Brain microvascular endothelial cell (primary cell): ENCODE results near the gene TSPEAR.
"Not testable (repeated sequence)": the region's sequence is repeated elsewhere in the genome, so short reads cannot be mapped to it uniquely, and the experiment has no call there.

Experiments used
- DNase-seq: peaks from one replicate; pipeline ENCODE4 v3.0.0-alpha.2; 2020
- H3K27ac ChIP-seq: fragments of 250-450 bp; sonication (Bioruptor Pico); 2 replicates; pipeline ENCODE4 v1.5.1; 2020; ENCODE audit warnings: mild to moderate bottlenecking, moderate library complexity
- H3K27me3 ChIP-seq: fragments of 250-450 bp; sonication (Bioruptor Pico); replicated peaks from 2 replicates; pipeline ENCODE4 v1.5.1; 2020; ENCODE audit warnings: mild to moderate bottlenecking
- H3K36me3 ChIP-seq: fragments of 250-450 bp; sonication (Bioruptor Pico); replicated peaks from 2 replicates; pipeline ENCODE4 v1.5.1; 2020; ENCODE audit warnings: mild to moderate bottlenecking
- H3K4me3 ChIP-seq: 2 replicates; pipeline ENCODE4 v1.5.1; 2011; ENCODE audit warnings: low read depth, mild to moderate bottlenecking, control low read depth, low read length, moderate library complexity
- CTCF ChIP-seq: IDR thresholded peaks from 2 replicates; pipeline ENCODE4 v1.5.1; 2011; ENCODE audit warnings: low read depth, mild to moderate bottlenecking, moderate library complexity, low read length, control low read depth, inconsistent platforms; ENCODE audit errors: missing control alignments
- in situ Hi-C: cut with HindIII; loops from 2 replicates; pipeline ENCODE4 v1.10.0; 2017; ENCODE audit warnings: low sequenced_read_pairs, low pct_ligation_motif_present

TSPEAR gene

GRCh38 chr21:44696572-44696971 lies 14.8 kb downstream of the TSPEAR start:
- H3K36me3 ChIP-seq: no peaks in the 10 kb centered on the region
- TF ChIP-seq CTCF: no peak
- no peak overlapping the region for H3K27ac ChIP-seq
- no peak overlapping the region for H3K4me3 ChIP-seq
- peaks cover 42% of the 10 kb centered on the region for H3K27me3 ChIP-seq
- in situ Hi-C loops: no loop called here
- no peak for DNase-seq

DNA sequence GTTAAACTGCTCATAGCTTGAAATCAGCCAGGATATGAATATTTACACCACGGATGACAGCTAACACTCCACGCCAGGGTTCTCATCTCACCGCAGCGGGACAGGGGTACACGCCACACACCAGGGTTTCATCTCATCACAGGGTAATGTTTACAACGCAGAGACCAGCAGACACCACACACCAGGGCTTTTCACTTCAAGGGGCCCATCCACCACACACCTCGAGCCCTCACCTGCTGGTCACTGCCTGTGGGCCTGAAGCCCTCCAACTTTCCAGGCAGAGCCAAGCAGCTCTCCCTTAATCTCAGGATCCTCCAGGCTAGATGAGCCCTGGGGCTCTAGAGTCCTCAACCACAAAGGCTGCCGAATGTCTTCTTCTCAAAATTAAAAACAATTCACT lies 15.7 kb downstream of the TSPEAR start:
- Histone ChIP-seq H3K4me3 (no peak overlapping the region), H3K36me3 (no peaks in the 10 kb centered on the region), H3K27me3 (peaks cover 35% of the 10 kb centered on the region), H3K27ac (no peak overlapping the region)
- DNase-seq: no peak
- no peak for TF ChIP-seq CTCF
- in situ Hi-C loops: no loop called here

DNA sequence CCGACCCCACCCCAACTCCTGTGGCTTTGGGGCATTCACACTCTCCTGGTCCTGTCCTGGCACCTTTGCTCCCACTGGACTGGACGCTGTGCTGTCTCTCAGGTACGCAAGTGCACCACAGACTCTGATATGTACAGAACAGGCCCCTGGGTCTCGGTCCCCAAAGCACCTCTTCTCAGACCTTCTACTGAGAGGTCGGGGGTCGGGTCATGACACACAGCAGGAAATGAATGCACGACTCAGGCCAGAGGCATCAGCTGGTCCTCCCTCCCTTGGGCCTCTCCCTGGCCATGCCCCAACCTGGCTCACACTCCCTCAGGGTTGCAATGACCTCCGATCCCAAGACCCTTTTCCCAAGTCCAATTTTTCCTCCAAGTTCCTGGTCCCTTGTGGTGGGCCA lies 16.2 kb downstream of the TSPEAR start:
- no peak overlapping the region for H3K4me3 ChIP-seq
- no peak for TF ChIP-seq CTCF
- no peak overlapping the region for H3K27ac ChIP-seq
- DNase-seq: no peak
- peaks cover 31% of the 10 kb centered on the region for H3K27me3 ChIP-seq
- in situ Hi-C loops: no loop called here
- H3K36me3 ChIP-seq: no peaks in the 10 kb centered on the region

GRCh38 chr21:44694776-44695175 lies 16.6 kb downstream of the TSPEAR start:
- Histone ChIP-seq H3K27me3 (peaks cover 27% of the 10 kb centered on the region), H3K4me3 (no peak overlapping the region), H3K27ac (no peak overlapping the region), H3K36me3 (no peaks in the 10 kb centered on the region)
- in situ Hi-C loops: no loop called here
- DNase-seq: no peak
- no peak for TF ChIP-seq CTCF

- H3K27me3 ChIP-seq: peaks cover 17% of the 10 kb centered on the region
- no peak overlapping the region for H3K4me3 ChIP-seq
- no peak for DNase-seq
- H3K36me3 ChIP-seq: no peaks in the 10 kb centered on the region
- H3K27ac ChIP-seq: no peak overlapping the region
- TF ChIP-seq CTCF: no peak
- in situ Hi-C loops: no loop called here
Measured at GRCh38 chr21:44692798-44693512, 18.4 kb downstream of the TSPEAR start.

GRCh38 chr21:44691686-44692085 lies 19.7 kb downstream of the TSPEAR start:
- no peak overlapping the region for H3K4me3 ChIP-seq
- H3K27ac ChIP-seq: no peak overlapping the region
- DNase-seq: no peak
- peaks cover 19% of the 10 kb centered on the region for H3K27me3 ChIP-seq
- in situ Hi-C loops: no loop called here
- no peaks in the 10 kb centered on the region for H3K36me3 ChIP-seq
- TF ChIP-seq CTCF: no peak

GRCh38 chr21:44689740-44690139 lies 21.6 kb downstream of the TSPEAR start:
- H3K36me3 ChIP-seq, DNase-seq, H3K4me3 ChIP-seq, in situ Hi-C loops, H3K27ac ChIP-seq: not testable (repeated sequence)
- peaks cover 18% of the 10 kb centered on the region for H3K27me3 ChIP-seq
